C4-2B (cell line): ENCODE results near the gene CHPT1.

Source experiments
- CTCF ChIP-seq: fragments of 450-650 bp; conservative IDR thresholded peaks from 2 replicates; pipeline ENCODE4 v1.5.1; 2017; ENCODE audit warnings: mild to moderate bottlenecking
- ZFX ChIP-seq: fragments of 450-650 bp; IDR thresholded peaks from 2 replicates; pipeline ENCODE4 v1.6.1; 2017

DNA sequence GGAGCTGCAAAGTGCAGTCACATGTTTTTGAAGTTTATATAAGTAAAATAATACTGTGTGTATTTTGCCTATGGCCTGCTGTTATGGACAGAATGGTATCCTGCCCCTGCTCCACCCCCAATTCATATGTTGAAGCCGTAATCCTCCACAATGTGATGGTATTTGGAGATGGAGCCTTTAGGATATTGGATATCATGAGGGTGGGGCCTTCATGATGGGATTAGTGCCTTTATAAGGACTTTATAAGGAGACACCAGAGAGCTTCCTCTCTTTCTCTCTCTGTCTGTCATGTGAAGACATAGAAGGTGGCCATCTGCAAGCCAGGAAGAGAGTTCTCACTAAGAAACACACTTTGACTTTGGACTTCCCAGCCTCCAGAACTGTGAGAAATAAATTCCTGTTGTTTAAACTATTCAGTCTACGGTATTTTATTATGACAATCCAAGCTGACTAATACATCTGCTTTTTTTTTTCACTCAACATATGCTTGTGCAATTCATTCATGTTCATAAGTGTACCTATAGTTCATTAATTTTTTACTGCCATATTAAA lies 3.1 kb upstream of the CHPT1 start:
- TF ChIP-seq CTCF (no peak), ZFX (no peak)
